Gastroesophageal sphincter (tissue), 3 donors: ENCODE measurements around the gene KCNK4.

Source experiments
- POLR2AphosphoS5 ChIP-seq: sonication (generic); formaldehyde crosslinking; IDR thresholded peaks from one replicate; pipeline ENCODE4 v1.6.1; 2017; ENCODE audit warnings: antibody characterized with exemption
- TF ChIP-seq, protein P1 (sequence below), 4 experiments: fragments of 200-600 bp in 2 of 4; fragments of 450-650 bp in 2 of 4; sonication (generic) in 1 of 4; IDR thresholded peaks; one replicate each; pipeline ENCODE4 v1.5.1; 2017 to 2019; ENCODE audit warnings: antibody characterized with exemption in 4 of 4, mild to moderate bottlenecking in 2 of 4, moderate library complexity in 2 of 4

DNA sequence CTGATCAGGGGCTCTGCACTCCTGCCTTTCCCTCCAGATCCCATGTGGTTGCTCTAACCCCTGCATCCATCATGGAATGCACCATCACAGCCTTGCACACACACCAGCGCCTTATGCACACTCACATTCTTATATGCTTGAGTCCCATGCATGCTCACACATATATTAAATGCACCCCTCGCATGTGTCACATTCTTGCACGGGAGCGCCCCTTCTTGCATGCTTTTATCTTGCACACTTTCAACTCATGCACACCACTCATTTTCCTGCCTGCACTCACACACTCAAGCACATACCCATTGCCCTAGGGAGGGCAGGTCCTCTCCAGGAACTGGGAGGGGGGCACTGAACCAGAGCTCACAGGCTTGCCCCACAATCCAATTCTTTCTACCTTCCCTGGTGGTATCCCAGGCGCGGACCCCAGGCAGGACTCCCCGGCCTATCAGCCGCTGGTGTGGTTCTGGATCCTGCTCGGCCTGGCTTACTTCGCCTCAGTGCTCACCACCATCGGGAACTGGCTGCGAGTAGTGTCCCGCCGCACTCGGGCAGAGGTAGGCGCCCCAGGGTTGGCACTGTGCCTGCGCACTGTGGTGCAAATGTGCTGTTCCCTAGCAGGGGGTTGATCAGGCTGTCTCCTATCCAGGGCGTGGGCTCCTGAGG, 6.7 kb downstream of the KCNK4 start:
- TF ChIP-seq, protein P1, sequence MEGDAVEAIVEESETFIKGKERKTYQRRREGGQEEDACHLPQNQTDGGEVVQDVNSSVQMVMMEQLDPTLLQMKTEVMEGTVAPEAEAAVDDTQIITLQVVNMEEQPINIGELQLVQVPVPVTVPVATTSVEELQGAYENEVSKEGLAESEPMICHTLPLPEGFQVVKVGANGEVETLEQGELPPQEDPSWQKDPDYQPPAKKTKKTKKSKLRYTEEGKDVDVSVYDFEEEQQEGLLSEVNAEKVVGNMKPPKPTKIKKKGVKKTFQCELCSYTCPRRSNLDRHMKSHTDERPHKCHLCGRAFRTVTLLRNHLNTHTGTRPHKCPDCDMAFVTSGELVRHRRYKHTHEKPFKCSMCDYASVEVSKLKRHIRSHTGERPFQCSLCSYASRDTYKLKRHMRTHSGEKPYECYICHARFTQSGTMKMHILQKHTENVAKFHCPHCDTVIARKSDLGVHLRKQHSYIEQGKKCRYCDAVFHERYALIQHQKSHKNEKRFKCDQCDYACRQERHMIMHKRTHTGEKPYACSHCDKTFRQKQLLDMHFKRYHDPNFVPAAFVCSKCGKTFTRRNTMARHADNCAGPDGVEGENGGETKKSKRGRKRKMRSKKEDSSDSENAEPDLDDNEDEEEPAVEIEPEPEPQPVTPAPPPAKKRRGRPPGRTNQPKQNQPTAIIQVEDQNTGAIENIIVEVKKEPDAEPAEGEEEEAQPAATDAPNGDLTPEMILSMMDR (IDR thresholded peaks at IDR 0.05) = no peak
- TF ChIP-seq POLR2AphosphoS5 = no peak
